Spleen (tissue), 11 donors: Measurements from ENCODE around the gene AGAP2. TPM values are rescaled to one million over a fixed set of nuclear protein-coding genes. Genes with fewer than 3 reads are reported as not detected.

Source experiments
- DNase-seq: peaks from one replicate; pipeline ENCODE4 v3.0.0-alpha.2; 2020
- H3K27ac ChIP-seq, 8 donors: fragments of 200-600 bp; sonication (generic) in 7 of 8; 1 replicate in 4 of 8; 2 replicates in 4 of 8; pipeline versions ENCODE4 v1.5.0 to v1.8.0; 2016 to 2021; ENCODE audit warnings: inconsistent platforms in 4 of 8, mild to moderate bottlenecking in 4 of 8, moderate library complexity in 1 of 8
- H3K27me3 ChIP-seq, 7 donors: fragments of 200-600 bp; sonication (generic) in 6 of 7; replicated peaks in 1 of 7; 1 replicate in 4 of 7; 2 replicates in 3 of 7; pipeline versions ENCODE4 v1.5.0 to v1.8.0; 2016 to 2021; ENCODE audit warnings: inconsistent platforms in 3 of 7, mild to moderate bottlenecking in 1 of 7
- H3K36me3 ChIP-seq, 6 donors: fragments of 200-600 bp; sonication (generic) in 5 of 6; 1 replicate in 4 of 6; 2 replicates in 2 of 6; pipeline versions ENCODE4 v1.5.0 to v1.8.0; 2016 to 2021; ENCODE audit warnings: inconsistent platforms in 2 of 6
- H3K4me1 ChIP-seq, 6 donors: fragments of 200-600 bp; sonication (generic) in 5 of 6; 1 replicate in 3 of 6; 2 replicates in 3 of 6; pipeline versions ENCODE4 v1.5.0 to v1.8.0; 2016 to 2021; ENCODE audit warnings: inconsistent platforms in 3 of 6
- H3K4me3 ChIP-seq, 8 donors: fragments of 200-600 bp; sonication (generic) in 7 of 8; 1 replicate in 4 of 8; 2 replicates in 4 of 8; pipeline versions ENCODE4 v1.5.0 to v1.8.0; 2016 to 2021; ENCODE audit warnings: inconsistent platforms in 4 of 8, mild to moderate bottlenecking in 4 of 8, moderate library complexity in 2 of 8
- H3K9me3 ChIP-seq, 8 donors: fragments of 200-600 bp; sonication (generic) in 7 of 8; 1 replicate in 4 of 8; 2 replicates in 4 of 8; pipeline versions ENCODE4 v1.5.0 to v1.8.0; 2016 to 2021; ENCODE audit warnings: inconsistent platforms in 4 of 8
- POLR2A ChIP-seq, 3 donors: fragments of 450-650 bp; IDR thresholded peaks; one replicate each; pipeline ENCODE4 v1.5.1; 2017; ENCODE audit warnings: antibody characterized with exemption in 3 of 3, mild to moderate bottlenecking in 1 of 3
- POLR2AphosphoS5 ChIP-seq, 3 donors: sonication (generic); formaldehyde crosslinking; IDR thresholded peaks; one replicate each; pipeline ENCODE4 v1.5.1; 2017; ENCODE audit warnings: antibody characterized with exemption in 3 of 3
- WGBS, 5 donors: extraction: QIAGEN DNeasy Blood & Tissue Kit in 3 of 5; methylation state at CpG; one replicate each; pipeline versions ENCODE4 v1.1.5 to v1.1.7; 2013 to 2018; 5-methylcytosine and 5-hydroxymethylcytosine counted together
- intact Hi-C: fragments of 100-400 bp; cut with DNase I; formaldehyde crosslinking; loops from one replicate; pipeline ENCODE4 v1.15.0; 2023; ENCODE audit warnings: low total_unique reads
- polyA plus RNA-seq, 3 donors: library from polyadenylated mRNA; stranded (reverse); fragments of 200-250 nt; gene quantifications; one replicate each; pipeline ENCODE4 v1.2.1, GENCODE V29; 2013
- total RNA-seq, 7 donors: library from RNA; depleted of rRNA in 3 of 7; stranded (reverse); fragments of >200 nt in 3 of 7; fragmentation: NEBNext Ultra II Directional in 4 of 7; extraction: Animal tissue kit (Norgen Biotek cat#: 25700) in 4 of 7; gene quantifications; one replicate each; pipeline versions ENCODE4 v1.1.0 to v1.2.1, GENCODE V29; 2016 to 2021
- TF ChIP-seq, protein P1 (sequence below), 11 experiments: fragments of 200-600 bp in 7 of 11; fragments of 450-650 bp in 4 of 11; sonication (generic) in 4 of 11; IDR thresholded peaks in 8 of 11; conservative IDR thresholded peaks in 3 of 11; 1 replicate in 7 of 11; 2 replicates in 4 of 11; pipeline versions ENCODE4 v1.4.0 to v1.8.0; 2016 to 2021; ENCODE audit warnings: antibody characterized with exemption in 11 of 11, inconsistent platforms in 4 of 11, mild to moderate bottlenecking in 1 of 11
- donor health status: healthy with polysubstance abuse.
- donor health status: DM: no; HTN: no; CAD: no; lungs with moderate emphysema.
- donor health status: DM: no; HTN: no; CAD: no.
- donor health status: Bipolar disorder and iron deficiency.
- donor health status: healthy.
- donor health status: DM: no; HTN: no; CAD: no.
- donor health status: DM: yes; HTN: yes; CAD: no.

The AGAP2 gene
- total and polyA plus RNA-seq, 10 donors: 5.5 to 21.8 (median 19.2) TPM

DNA sequence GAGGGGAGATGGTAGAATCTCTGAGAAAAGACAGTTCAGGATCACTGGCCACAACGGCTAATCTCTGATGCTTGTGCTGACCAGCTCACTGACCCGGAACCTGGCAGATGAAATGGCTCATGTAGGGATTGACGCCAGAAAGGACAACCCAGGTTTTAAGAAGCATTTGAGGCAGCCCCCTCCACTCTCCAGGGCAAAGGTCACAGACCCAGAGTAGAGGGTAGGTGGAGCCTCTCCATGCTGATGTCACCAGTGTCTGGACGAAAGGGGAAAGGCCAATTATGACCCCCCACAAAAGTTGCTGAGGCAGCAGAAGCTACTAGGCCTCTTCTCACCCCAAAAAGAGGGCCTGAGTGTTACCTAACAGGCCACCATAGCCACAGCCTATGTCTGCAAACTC, 32.2 kb upstream of the AGAP2 start:
- 81 to 95% (median 93%) methylated on average over 4 of the region's 4 CpGs for whole genome bisulfite sequencing, 5 donors
- Histone ChIP-seq H3K27ac (peak overlapping the region in 1 of 8 donors; percentile 91), H3K27me3 (peaks cover 2 to 19% (median 16%) of the 10 kb centered on the region in 7 donors), H3K4me3 (no peak overlapping the region), H3K4me1 (peaks cover 16 to 54% (median 37%) of the 10 kb centered on the region in 6 donors), H3K36me3 (peaks cover 0 to 28% (median 1%) of the 10 kb centered on the region in 6 donors), H3K9me3 (no peaks in the 10 kb centered on the region)
- no peak for DNase-seq
- intact Hi-C loops: no loop called here
- TF ChIP-seq POLR2A (IDR thresholded peaks at IDR 0.05) (no peak), POLR2AphosphoS5 (IDR thresholded peaks at IDR 0.05) (no peak)
- TF ChIP-seq, protein P1, sequence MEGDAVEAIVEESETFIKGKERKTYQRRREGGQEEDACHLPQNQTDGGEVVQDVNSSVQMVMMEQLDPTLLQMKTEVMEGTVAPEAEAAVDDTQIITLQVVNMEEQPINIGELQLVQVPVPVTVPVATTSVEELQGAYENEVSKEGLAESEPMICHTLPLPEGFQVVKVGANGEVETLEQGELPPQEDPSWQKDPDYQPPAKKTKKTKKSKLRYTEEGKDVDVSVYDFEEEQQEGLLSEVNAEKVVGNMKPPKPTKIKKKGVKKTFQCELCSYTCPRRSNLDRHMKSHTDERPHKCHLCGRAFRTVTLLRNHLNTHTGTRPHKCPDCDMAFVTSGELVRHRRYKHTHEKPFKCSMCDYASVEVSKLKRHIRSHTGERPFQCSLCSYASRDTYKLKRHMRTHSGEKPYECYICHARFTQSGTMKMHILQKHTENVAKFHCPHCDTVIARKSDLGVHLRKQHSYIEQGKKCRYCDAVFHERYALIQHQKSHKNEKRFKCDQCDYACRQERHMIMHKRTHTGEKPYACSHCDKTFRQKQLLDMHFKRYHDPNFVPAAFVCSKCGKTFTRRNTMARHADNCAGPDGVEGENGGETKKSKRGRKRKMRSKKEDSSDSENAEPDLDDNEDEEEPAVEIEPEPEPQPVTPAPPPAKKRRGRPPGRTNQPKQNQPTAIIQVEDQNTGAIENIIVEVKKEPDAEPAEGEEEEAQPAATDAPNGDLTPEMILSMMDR (IDR thresholded peaks at IDR 0.05 in 8 of 11, conservative IDR thresholded peaks at IDR 0.05 in 3 of 11): no peak

DNA sequence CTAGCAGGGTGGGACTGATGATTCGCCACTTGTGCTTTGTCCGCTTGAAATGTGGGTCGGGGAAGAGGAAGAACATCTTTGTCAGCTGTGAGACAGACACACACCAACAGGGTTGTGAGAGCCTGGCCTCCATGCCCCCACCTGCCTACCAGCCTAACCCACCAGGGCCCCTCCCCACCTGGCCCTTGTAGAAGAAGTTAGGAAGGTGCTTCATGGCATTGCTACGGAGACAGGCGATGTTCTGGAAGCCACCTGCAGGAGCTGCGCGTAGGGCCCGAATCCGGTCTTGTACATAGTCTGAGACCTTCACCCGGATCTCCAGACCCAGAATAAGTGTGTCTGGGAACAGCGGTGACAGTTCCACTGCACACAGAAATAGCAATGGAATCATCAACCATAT, 31.1 kb upstream of the AGAP2 start:
- Histone ChIP-seq H3K4me1 (peaks cover 26 to 61% (median 47%) of the 10 kb centered on the region in 6 donors), H3K4me3 (no peak overlapping the region), H3K27ac (no peak overlapping the region), H3K27me3 (peaks cover 7 to 30% (median 28%) of the 10 kb centered on the region in 7 donors), H3K9me3 (no peaks in the 10 kb centered on the region), H3K36me3 (peaks cover 0 to 28% (median 1%) of the 10 kb centered on the region in 6 donors)
- TF ChIP-seq POLR2AphosphoS5 (IDR thresholded peaks at IDR 0.05) (no peak), POLR2A (IDR thresholded peaks at IDR 0.05) (no peak)
- WGBS, 5 donors: 94 to 97% (median 96%) methylated on average over 11 of the region's 11 CpGs
- intact Hi-C loops: no loop called here
- no peak for DNase-seq

DNA sequence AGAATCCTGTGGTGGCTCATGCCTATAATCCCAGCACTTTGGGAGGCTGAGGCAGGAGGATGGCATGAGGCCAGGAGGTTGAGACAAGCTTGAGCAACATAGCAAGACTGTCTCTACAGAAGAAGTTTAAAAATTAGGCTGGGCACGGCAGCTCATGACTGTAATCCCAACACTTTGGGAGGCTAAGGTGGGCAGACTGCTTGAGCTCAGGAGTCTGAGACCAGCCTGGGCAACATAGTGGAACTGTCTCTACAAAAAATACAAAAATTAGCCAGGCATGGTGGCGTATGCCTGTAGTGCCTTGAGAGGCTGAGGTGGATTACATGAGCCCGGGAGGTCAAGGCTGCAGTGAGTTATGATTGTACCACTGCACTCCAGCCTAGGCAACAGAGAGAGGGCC, 29.3 kb upstream of the AGAP2 start:
- Histone ChIP-seq H3K27me3 (peaks cover 7 to 45% (median 36%) of the 10 kb centered on the region in 7 donors), H3K27ac (no peak overlapping the region), H3K4me1 (peaks cover 28 to 56% (median 43%) of the 10 kb centered on the region in 6 donors), H3K36me3 (peaks cover 0 to 28% (median 1%) of the 10 kb centered on the region in 6 donors), H3K4me3 (no peak overlapping the region), H3K9me3 (no peaks in the 10 kb centered on the region)
- WGBS, 5 donors: 85 to 96% (median 91%) methylated on average over 3 of the region's 3 CpGs
- no peak for DNase-seq
- TF ChIP-seq POLR2A (IDR thresholded peaks at IDR 0.05) (no peak), POLR2AphosphoS5 (IDR thresholded peaks at IDR 0.05) (no peak)
- TF ChIP-seq, protein P1 (IDR thresholded peaks at IDR 0.05 in 8 of 11, conservative IDR thresholded peaks at IDR 0.05 in 3 of 11): no peak
- intact Hi-C loops: no loop called here

DNA sequence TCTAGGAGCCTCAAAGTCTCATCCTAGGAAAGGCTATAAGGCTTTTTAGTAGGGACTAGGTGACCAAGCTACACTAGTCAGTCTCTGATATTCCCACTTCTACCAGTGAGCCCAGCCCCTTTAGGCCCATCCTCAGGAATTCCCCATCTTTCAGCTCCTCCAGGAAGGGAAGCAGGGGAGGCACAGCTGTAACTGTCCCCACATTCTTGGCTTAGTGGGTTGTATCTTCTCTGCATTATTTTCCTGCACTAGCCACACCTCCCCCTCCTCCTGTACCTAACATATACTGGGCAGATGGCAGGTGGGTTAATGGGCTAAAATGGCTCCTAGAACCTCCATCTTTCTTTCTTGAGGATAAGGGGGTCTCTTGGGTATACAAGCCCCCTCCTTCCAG, 28.8 kb upstream of the AGAP2 start:
- DNase-seq: no peak
- Histone ChIP-seq H3K4me3 (peak overlapping the region in 1 of 8 donors; percentile 76), H3K36me3 (peaks cover 0 to 28% (median 1%) of the 10 kb centered on the region in 6 donors), H3K9me3 (no peaks in the 10 kb centered on the region), H3K27ac (no peak overlapping the region), H3K27me3 (peaks cover 7 to 45% (median 36%) of the 10 kb centered on the region in 7 donors), H3K4me1 (peaks cover 28 to 51% (median 41%) of the 10 kb centered on the region in 6 donors)
- TF ChIP-seq, protein P1 (IDR thresholded peaks at IDR 0.05 in 8 of 11, conservative IDR thresholded peaks at IDR 0.05 in 3 of 11): no peak
- TF ChIP-seq POLR2A (IDR thresholded peaks at IDR 0.05): no peak
- no peak for TF ChIP-seq POLR2AphosphoS5 (IDR thresholded peaks at IDR 0.05)
- intact Hi-C loops: no loop called here
